Adrenal gland (tissue), 12 donors: Measurements from ENCODE around the gene TEAD4. TPM values are rescaled to one million over a fixed set of nuclear protein-coding genes. Genes with fewer than 3 reads are reported as not detected.

Experiments
- DNase-seq, 7 donors: peaks; one replicate each; pipeline ENCODE4 v3.0.0-alpha.2; 2019 to 2020
- H3K27ac ChIP-seq, 5 donors: fragments of 200-600 bp; sonication (generic) in 4 of 5; 1 replicate in 3 of 5; 2 replicates in 2 of 5; pipeline versions ENCODE4 v1.5.1 to v1.8.0; 2016 to 2020; ENCODE audit warnings: mild to moderate bottlenecking in 1 of 5
- H3K27me3 ChIP-seq: fragments of 200-600 bp; 2 replicates; pipeline ENCODE4 v1.8.0; 2021
- H3K36me3 ChIP-seq, 2 donors: fragments of 200-600 bp; replicated peaks in 1 of 2; 1 replicate in 1 of 2; 2 replicates in 1 of 2; pipeline versions ENCODE4 v1.5.1 to v1.8.0; 2018 to 2022
- H3K4me1 ChIP-seq, 2 donors: fragments of 200-600 bp; replicated peaks in 1 of 2; 1 replicate in 1 of 2; 2 replicates in 1 of 2; pipeline versions ENCODE4 v1.5.1 to v1.8.0; 2018 to 2021
- H3K4me3 ChIP-seq, 4 donors: fragments of 200-600 bp; sonication (generic) in 3 of 4; one replicate each; pipeline ENCODE4 v1.5.1; 2016 to 2018
- H3K9me3 ChIP-seq, 3 donors: fragments of 200-600 bp; sonication (generic) in 1 of 3; replicated peaks in 1 of 3; 1 replicate in 2 of 3; 2 replicates in 1 of 3; pipeline versions ENCODE4 v1.5.1 to v1.8.0; 2016 to 2021
- POLR2A ChIP-seq, 2 donors: fragments of 450-650 bp; IDR thresholded peaks; one replicate each; pipeline ENCODE4 v1.6.1; 2017; ENCODE audit warnings: antibody characterized with exemption in 2 of 2, mild to moderate bottlenecking in 2 of 2, moderate library complexity in 1 of 2
- WGBS, 4 donors: extraction: QIAGEN DNeasy Blood & Tissue Kit in 2 of 4; methylation state at CpG; one replicate each; pipeline versions ENCODE4 v1.1.5 to v1.1.7; 2013 to 2017; 5-methylcytosine and 5-hydroxymethylcytosine counted together
- intact Hi-C, 2 donors: fragments of 100-400 bp; cut with DNase I; formaldehyde crosslinking; loops; one replicate each; pipeline versions ENCODE4 v1.14.1 to v1.15.0; 2022 to 2023
- polyA plus RNA-seq, 3 donors: library from polyadenylated mRNA; stranded (reverse); fragments of 200-250 nt in 2 of 3; fragments of 350-450 nt in 1 of 3; fragmentation: Illumina TruSeq in 1 of 3; extraction: RNeasy Lipid Tissue Mini Kit (QIAGEN cat#74804) in 1 of 3; gene quantifications; one replicate each; pipeline ENCODE4 v1.2.3, GENCODE V29; 2013 to 2014
- total RNA-seq, 9 donors: library from RNA; depleted of rRNA in 4 of 9; stranded (reverse); fragments of >200 nt in 4 of 9; fragments of 120-200 nt in 1 of 9; fragmentation: NEBNext Ultra II Directional in 1 of 9; extraction: Animal tissue kit (Norgen Biotek cat#: 25700) in 1 of 9; gene quantifications; one replicate each; pipeline versions ENCODE4 v1.1.0 to v1.2.4, GENCODE V29; 2013 to 2023
- TF ChIP-seq, protein P1 (sequence below), 6 experiments: fragments of 450-650 bp in 4 of 6; fragments of 200-600 bp in 2 of 6; sonication (generic) in 1 of 6; IDR thresholded peaks; 1 replicate in 5 of 6; 2 replicates in 1 of 6; pipeline versions ENCODE4 v1.5.1 to v1.8.0; 2016 to 2021; ENCODE audit warnings: antibody characterized with exemption in 6 of 6, mild to moderate bottlenecking in 2 of 6, moderate library complexity in 1 of 6
- donor health status: healthy with polysubstance abuse.
- donor health status: Bipolar disorder and iron deficiency.
- donor health status: DM: yes; HTN: yes; CAD: no.
- donor health status: DM: no; HTN: no; CAD: no.
- donor health status: DM: no; HTN: no; CAD: no.
- donor health status: DM: yes; HTN: yes; CAD: no.

Gene TEAD4
- total and polyA plus RNA-seq, 12 donors: 1.2 to 16.6 (median 7.6) TPM

- no peak for DNase-seq
These were observed 77.9 kb downstream of the TEAD4 start for GRCh38 chr12:3036901-3037600.

GRCh38 chr12:3038166-3038565 is 79.0 kb downstream of the TEAD4 start:
- Histone ChIP-seq H3K4me1 (no peaks in the 10 kb centered on the region), H3K9me3 (no peaks in the 10 kb centered on the region), H3K4me3 (no peak overlapping the region), H3K27ac (no peak overlapping the region), H3K27me3 (no peaks in the 10 kb centered on the region), H3K36me3 (no peaks in the 10 kb centered on the region)
- WGBS, 4 donors: 79 to 87% (median 82%) methylated on average over 4 to 7 of the region's 7 CpGs
- intact Hi-C loops: loop anchor here in 1 of 2 donors (10.0 kb wide), 1 partner anchor 153 kb away; no protein-coding TSS in a partner anchor
- TF ChIP-seq POLR2A (IDR thresholded peaks at IDR 0.05): no peak
- TF ChIP-seq, protein P1, sequence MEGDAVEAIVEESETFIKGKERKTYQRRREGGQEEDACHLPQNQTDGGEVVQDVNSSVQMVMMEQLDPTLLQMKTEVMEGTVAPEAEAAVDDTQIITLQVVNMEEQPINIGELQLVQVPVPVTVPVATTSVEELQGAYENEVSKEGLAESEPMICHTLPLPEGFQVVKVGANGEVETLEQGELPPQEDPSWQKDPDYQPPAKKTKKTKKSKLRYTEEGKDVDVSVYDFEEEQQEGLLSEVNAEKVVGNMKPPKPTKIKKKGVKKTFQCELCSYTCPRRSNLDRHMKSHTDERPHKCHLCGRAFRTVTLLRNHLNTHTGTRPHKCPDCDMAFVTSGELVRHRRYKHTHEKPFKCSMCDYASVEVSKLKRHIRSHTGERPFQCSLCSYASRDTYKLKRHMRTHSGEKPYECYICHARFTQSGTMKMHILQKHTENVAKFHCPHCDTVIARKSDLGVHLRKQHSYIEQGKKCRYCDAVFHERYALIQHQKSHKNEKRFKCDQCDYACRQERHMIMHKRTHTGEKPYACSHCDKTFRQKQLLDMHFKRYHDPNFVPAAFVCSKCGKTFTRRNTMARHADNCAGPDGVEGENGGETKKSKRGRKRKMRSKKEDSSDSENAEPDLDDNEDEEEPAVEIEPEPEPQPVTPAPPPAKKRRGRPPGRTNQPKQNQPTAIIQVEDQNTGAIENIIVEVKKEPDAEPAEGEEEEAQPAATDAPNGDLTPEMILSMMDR (IDR thresholded peaks at IDR 0.05): no peak
- no peak for DNase-seq

More at GRCh38 chr12:3036901-3037600, 77.9 kb downstream of the TEAD4 start:
- no peaks in the 10 kb centered on the region for H3K27me3 ChIP-seq
- WGBS, 4 donors: 83 to 88% (median 86%) methylated on average over 12 of the region's 12 CpGs
- no peak overlapping the region for H3K27ac ChIP-seq
- intact Hi-C loops: loop anchor here in 1 of 2 donors (10.0 kb wide), 1 partner anchor 152 kb away; no protein-coding TSS in a partner anchor
- no peaks in the 10 kb centered on the region for H3K4me1 ChIP-seq
- H3K4me3 ChIP-seq: no peak overlapping the region
- TF ChIP-seq, protein P1 (IDR thresholded peaks at IDR 0.05): no peak
- no peak for TF ChIP-seq POLR2A (IDR thresholded peaks at IDR 0.05)
- H3K9me3 ChIP-seq: no peaks in the 10 kb centered on the region
- no peaks in the 10 kb centered on the region for H3K36me3 ChIP-seq

DNA sequence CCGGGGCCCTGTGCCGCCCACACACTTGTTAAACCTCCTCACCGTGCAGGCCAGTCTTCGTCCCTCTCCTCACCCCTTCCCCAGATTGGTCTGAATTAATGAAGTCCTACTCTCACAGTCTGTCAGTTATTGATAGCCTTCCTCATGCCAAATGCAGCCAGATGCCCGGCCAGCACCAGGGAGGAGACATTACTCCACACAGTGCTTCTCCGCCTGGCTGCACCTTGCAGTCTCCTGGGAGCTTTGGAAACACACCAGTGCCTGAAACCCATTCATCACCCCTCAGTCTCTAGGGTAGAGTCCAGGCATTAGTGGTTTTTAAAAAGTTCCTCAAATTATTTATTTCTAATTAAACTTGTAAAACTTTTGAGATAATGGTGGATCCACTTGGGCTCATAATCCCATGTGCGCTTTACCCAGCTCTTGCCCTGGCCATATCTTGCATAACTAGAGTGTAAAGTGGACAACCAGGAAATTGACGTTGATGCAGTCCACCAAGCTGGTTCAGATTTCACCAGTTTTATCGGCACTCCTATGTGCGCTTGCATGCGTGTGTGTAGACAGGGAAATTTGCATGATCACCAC is 79.8 kb downstream of the TEAD4 start:
- no peak for DNase-seq
- intact Hi-C loops: loop anchor here in 1 of 2 donors (10.0 kb wide), 1 partner anchor 154 kb away; no protein-coding TSS in a partner anchor
- Histone ChIP-seq H3K27ac (no peak overlapping the region), H3K4me1 (no peaks in the 10 kb centered on the region), H3K27me3 (no peaks in the 10 kb centered on the region), H3K36me3 (no peaks in the 10 kb centered on the region), H3K4me3 (no peak overlapping the region), H3K9me3 (no peaks in the 10 kb centered on the region)
- no peak for TF ChIP-seq POLR2A (IDR thresholded peaks at IDR 0.05)
- TF ChIP-seq, protein P1 (IDR thresholded peaks at IDR 0.05): no peak
- 78 to 91% (median 90%) methylated on average over 11 of the region's 11 CpGs for WGBS, 4 donors

GRCh38 chr12:3040026-3040656 is 80.9 kb downstream of the TEAD4 start:
- Histone ChIP-seq H3K4me3 (no peak overlapping the region), H3K27ac (no peak overlapping the region), H3K27me3 (no peaks in the 10 kb centered on the region), H3K9me3 (no peaks in the 10 kb centered on the region), H3K4me1 (no peaks in the 10 kb centered on the region), H3K36me3 (no peaks in the 10 kb centered on the region)
- DNase-seq: no peak
- WGBS, 4 donors: 88 to 92% (median 90%) methylated on average over 15 of the region's 15 CpGs
- intact Hi-C loops: loop anchor here in 1 of 2 donors (10.0 kb wide), 1 partner anchor 185 kb away; the partner anchor contains the start of gene TEX52
- TF ChIP-seq POLR2A (IDR thresholded peaks at IDR 0.05): no peak
- TF ChIP-seq, protein P1 (IDR thresholded peaks at IDR 0.05): no peak
